PFSK-1 (cell line): ENCODE results near the gene DDTL.

Source experiments
- FOXP2 ChIP-seq: optimal IDR thresholded peaks from 2 replicates; pipeline ENCODE3; 2011; ENCODE audit warnings: borderline replicate concordance, control low read depth, inconsistent platforms; ENCODE audit not compliant: insufficient read depth; ENCODE audit errors: extremely low read length, extremely low read depth
- POLR2AphosphoS5 ChIP-seq: IDR thresholded peaks from 2 replicates; pipeline ENCODE4 v1.6.1; 2012; ENCODE audit warnings: low read depth, mild to moderate bottlenecking, control low read depth, low read length, moderate library complexity
- SIN3A ChIP-seq: IDR thresholded peaks from 2 replicates; pipeline ENCODE4 v1.6.1; 2012; ENCODE audit warnings: mild to moderate bottlenecking, low read length, moderate library complexity, borderline replicate concordance; ENCODE audit not compliant: insufficient read depth
- TAF1 ChIP-seq: IDR thresholded peaks from 2 replicates; pipeline ENCODE4 v1.6.1; 2012; ENCODE audit warnings: low read length, control low read depth, borderline replicate concordance; ENCODE audit not compliant: insufficient read depth
- TF ChIP-seq, protein P1 (sequence below), 2 experiments: IDR thresholded peaks; 2 replicates each; pipeline versions ENCODE4 v1.6.1 to v1.8.0; 2011 to 2012; ENCODE audit warnings: low read depth in 2 of 2, low read length in 2 of 2, control low read depth in 1 of 2, inconsistent platforms in 1 of 2, mild to moderate bottlenecking in 1 of 2, moderate library complexity in 1 of 2; ENCODE audit not compliant: insufficient read depth in 1 of 2

DDTL gene

DNA sequence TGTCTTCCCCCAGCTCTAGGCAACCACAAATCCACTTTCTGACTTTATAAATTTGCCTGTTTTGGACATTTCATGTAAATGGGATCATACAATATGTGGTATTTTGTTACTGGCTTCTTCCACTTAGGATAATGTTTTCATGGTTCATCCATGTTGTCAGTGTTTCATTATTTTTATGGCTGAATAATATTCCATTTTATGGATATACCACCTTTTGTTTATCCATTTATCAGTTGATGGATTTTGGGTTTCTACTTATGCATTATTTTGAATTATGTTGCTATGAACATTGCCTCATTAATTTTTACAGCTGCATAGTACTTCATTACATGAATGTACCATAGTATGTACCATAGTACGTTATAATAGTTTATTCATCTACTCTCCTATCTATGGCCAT lies 49.5 kb downstream of the DDTL start:
- TF ChIP-seq TAF1: no peak
- TF ChIP-seq FOXP2: no peak
- TF ChIP-seq SIN3A: no peak
- no peak for TF ChIP-seq POLR2AphosphoS5
- TF ChIP-seq, protein P1, sequence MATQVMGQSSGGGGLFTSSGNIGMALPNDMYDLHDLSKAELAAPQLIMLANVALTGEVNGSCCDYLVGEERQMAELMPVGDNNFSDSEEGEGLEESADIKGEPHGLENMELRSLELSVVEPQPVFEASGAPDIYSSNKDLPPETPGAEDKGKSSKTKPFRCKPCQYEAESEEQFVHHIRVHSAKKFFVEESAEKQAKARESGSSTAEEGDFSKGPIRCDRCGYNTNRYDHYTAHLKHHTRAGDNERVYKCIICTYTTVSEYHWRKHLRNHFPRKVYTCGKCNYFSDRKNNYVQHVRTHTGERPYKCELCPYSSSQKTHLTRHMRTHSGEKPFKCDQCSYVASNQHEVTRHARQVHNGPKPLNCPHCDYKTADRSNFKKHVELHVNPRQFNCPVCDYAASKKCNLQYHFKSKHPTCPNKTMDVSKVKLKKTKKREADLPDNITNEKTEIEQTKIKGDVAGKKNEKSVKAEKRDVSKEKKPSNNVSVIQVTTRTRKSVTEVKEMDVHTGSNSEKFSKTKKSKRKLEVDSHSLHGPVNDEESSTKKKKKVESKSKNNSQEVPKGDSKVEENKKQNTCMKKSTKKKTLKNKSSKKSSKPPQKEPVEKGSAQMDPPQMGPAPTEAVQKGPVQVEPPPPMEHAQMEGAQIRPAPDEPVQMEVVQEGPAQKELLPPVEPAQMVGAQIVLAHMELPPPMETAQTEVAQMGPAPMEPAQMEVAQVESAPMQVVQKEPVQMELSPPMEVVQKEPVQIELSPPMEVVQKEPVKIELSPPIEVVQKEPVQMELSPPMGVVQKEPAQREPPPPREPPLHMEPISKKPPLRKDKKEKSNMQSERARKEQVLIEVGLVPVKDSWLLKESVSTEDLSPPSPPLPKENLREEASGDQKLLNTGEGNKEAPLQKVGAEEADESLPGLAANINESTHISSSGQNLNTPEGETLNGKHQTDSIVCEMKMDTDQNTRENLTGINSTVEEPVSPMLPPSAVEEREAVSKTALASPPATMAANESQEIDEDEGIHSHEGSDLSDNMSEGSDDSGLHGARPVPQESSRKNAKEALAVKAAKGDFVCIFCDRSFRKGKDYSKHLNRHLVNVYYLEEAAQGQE (IDR thresholded peaks at IDR 0.05; ENCODE audit: insufficient read depth in 1 of 2, low read depth in 2 of 2, low read length in 2 of 2): no peak

DNA sequence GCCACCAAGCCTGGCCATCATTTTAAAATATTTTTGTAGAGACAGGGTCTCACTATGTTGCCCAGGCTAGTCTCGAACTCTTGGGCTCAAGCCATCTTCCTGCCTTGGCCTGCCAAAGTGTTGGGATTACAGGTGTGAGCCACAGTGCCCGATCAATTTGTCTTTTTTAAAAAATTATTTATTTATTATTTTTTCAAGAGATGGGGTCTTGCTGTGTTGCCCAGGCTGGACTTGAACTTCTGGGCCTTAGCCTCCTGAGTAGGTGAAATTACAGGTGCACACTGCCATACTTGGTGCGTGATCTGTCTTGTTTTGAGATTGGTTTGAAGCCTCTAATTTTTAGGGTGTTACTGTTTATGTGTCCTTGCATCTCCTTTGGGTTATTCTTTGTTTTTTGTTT lies 54.6 kb downstream of the DDTL start:
- no peak for TF ChIP-seq POLR2AphosphoS5
